Measurements from ENCODE around the gene NSUN3. TPM values are rescaled to one million over a fixed set of nuclear protein-coding genes. Genes with fewer than 3 reads are reported as not detected.
A peak's percentile ranks its signal among the peaks of the same experiment; 100 is the strongest.

NSUN3 gene
- total and polyA plus RNA-seq, 11 donors, result 2.9 to 11.2 (median 7.2) TPM

GRCh38 chr3:94093151-94093550 is 30.3 kb downstream of the NSUN3 start:
- WGBS, 4 donors, result 85 to 97% (median 93%) methylated on average over 1 of the region's 1 CpG
- ATAC-seq (no peak), DNase-seq (no peak)
- H3K9me3 ChIP-seq, result no peaks in the 10 kb centered on the region
- intact Hi-C loops (cut with DNase I), result no loop called here
- no peak overlapping the region for H3K27ac ChIP-seq
- peaks cover 0 to 12% (median 0%) of the 10 kb centered on the region in 12 donors for H3K4me1 ChIP-seq
- no peaks in the 10 kb centered on the region for H3K27me3 ChIP-seq
- H3K4me3 ChIP-seq, result no peak overlapping the region
- H3K36me3 ChIP-seq, result peaks cover 0 to 81% (median 51%) of the 10 kb centered on the region in 9 donors
- TF ChIP-seq POLR2A (IDR thresholded peaks at IDR 0.05), result no peak
- TF ChIP-seq, protein P1, sequence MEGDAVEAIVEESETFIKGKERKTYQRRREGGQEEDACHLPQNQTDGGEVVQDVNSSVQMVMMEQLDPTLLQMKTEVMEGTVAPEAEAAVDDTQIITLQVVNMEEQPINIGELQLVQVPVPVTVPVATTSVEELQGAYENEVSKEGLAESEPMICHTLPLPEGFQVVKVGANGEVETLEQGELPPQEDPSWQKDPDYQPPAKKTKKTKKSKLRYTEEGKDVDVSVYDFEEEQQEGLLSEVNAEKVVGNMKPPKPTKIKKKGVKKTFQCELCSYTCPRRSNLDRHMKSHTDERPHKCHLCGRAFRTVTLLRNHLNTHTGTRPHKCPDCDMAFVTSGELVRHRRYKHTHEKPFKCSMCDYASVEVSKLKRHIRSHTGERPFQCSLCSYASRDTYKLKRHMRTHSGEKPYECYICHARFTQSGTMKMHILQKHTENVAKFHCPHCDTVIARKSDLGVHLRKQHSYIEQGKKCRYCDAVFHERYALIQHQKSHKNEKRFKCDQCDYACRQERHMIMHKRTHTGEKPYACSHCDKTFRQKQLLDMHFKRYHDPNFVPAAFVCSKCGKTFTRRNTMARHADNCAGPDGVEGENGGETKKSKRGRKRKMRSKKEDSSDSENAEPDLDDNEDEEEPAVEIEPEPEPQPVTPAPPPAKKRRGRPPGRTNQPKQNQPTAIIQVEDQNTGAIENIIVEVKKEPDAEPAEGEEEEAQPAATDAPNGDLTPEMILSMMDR (IDR thresholded peaks at IDR 0.05), result no peak

DNA sequence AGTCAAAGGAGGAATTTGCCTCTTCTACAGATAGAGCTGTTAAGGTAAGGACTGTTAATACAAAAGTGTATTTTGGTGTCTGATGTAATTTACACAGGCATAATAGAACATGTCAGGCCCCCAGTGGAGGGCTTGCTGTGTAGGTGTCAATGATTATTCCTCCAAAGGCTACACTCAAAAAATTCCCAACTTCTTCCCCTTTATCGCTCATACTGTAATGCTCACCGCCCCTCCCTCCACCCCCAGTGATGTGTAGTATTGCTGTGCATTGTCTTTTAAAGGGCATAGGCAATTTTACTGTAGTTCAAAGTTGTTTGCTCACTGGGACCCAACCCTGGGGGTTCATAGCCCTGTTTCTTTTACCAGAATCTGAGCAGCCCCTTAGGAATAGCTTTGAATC is 32.2 kb downstream of the NSUN3 start:
- Histone ChIP-seq H3K27me3 (no peaks in the 10 kb centered on the region), H3K9me3 (no peaks in the 10 kb centered on the region), H3K27ac (no peak overlapping the region), H3K4me3 (no peak overlapping the region), H3K4me1 (peaks cover 0 to 22% (median 0%) of the 10 kb centered on the region in 12 donors), H3K36me3 (peaks cover 0 to 91% (median 60%) of the 10 kb centered on the region in 9 donors)
- intact Hi-C loops (cut with DNase I), result no loop called here
- no peak for ATAC-seq
- TF ChIP-seq POLR2A (IDR thresholded peaks at IDR 0.05), result no peak
- TF ChIP-seq, protein P1 (IDR thresholded peaks at IDR 0.05), result no peak
- no peak for DNase-seq
- 96 to 100% (median 97%) methylated on average over 2 of the region's 2 CpGs for WGBS, 4 donors

GRCh38 chr3:94098452-94098851 is 35.6 kb downstream of the NSUN3 start:
- DNase-seq, result no peak
- no peak overlapping the region for H3K4me3 ChIP-seq
- H3K36me3 ChIP-seq, result peaks cover 0 to 94% (median 76%) of the 10 kb centered on the region in 9 donors
- no peak for TF ChIP-seq POLR2A (IDR thresholded peaks at IDR 0.05)
- TF ChIP-seq, protein P1 (IDR thresholded peaks at IDR 0.05), result no peak
- intact Hi-C loops (cut with DNase I), result no loop called here
- peak in 1 of 4 donors; percentile 64 for ATAC-seq
- peaks cover 0 to 16% (median 0%) of the 10 kb centered on the region in 12 donors for H3K4me1 ChIP-seq
- 53 to 70% (median 58%) methylated on average over 3 of the region's 3 CpGs for WGBS, 4 donors
- peak overlapping the region in 1 of 12 donors; percentile 39 for H3K27ac ChIP-seq
- no peaks in the 10 kb centered on the region for H3K9me3 ChIP-seq
- no peaks in the 10 kb centered on the region for H3K27me3 ChIP-seq

DNA sequence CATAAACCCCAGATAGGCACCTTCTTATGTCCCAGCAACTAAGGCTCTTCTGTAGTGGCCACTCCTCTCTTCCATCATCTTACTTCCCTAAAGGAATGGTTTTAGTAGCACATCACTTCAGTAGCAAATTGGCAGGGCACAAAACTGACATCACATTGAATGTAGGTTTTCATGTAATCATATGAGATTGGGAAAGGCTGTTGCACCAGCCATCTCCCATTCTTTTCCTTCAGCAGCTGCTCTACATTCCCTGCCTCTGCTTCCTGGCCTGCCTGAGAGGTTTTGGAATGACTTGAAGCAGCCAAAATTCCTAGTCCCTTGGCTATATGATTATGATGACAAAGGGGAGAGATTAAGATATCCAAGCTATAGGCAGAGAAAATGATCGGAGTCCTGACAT is 36.5 kb downstream of the NSUN3 start:
- no peak overlapping the region for H3K4me3 ChIP-seq
- no peak overlapping the region for H3K27ac ChIP-seq
- peaks cover 0 to 96% (median 84%) of the 10 kb centered on the region in 9 donors for H3K36me3 ChIP-seq
- no peaks in the 10 kb centered on the region for H3K9me3 ChIP-seq
- no peaks in the 10 kb centered on the region for H3K27me3 ChIP-seq
- intact Hi-C loops (cut with DNase I), result no loop called here
- ATAC-seq, result no peak
- WGBS, 4 donors, result 79 to 92% (median 83%) methylated on average over 1 of the region's 1 CpG
- no peak for DNase-seq
- TF ChIP-seq, protein P1 (IDR thresholded peaks at IDR 0.05), result no peak
- H3K4me1 ChIP-seq, result peaks cover 0 to 16% (median 0%) of the 10 kb centered on the region in 12 donors

Data from heart left ventricle (tissue), 16 donors.